WTC11 (cell line): ENCODE data around the gene CCDC57. TPM values are rescaled to one million over a fixed set of nuclear protein-coding genes. Genes with fewer than 3 reads are reported as not detected.
"Not testable (repeated sequence)": the region's sequence is repeated elsewhere in the genome, so short reads cannot be mapped to it uniquely, and the experiment has no call there.

Experiments
- ATAC-seq: fragments of 200-7000 bp; cut with Tn5 transposase; 2 replicates; pipeline ENCODE4 v1.10.0; 2021; ENCODE audit warnings: mild to moderate bottlenecking, moderate library complexity
- CTCF ChIA-PET: fragments of 300-600 bp; sonication (Branson Sonifier 250); formaldehyde crosslinking; loops from one replicate; lab custom pipeline; 2021; ENCODE audit warnings: antibody characterized with exemption; lab: Charles Lee
- POLR2A ChIA-PET: fragments of 350-600 bp; sonication (Branson Sonifier 250); formaldehyde crosslinking; loops from one replicate; lab custom pipeline; 2021; ENCODE audit warnings: antibody characterized with exemption; lab: Charles Lee
- DNase-seq: peaks from one replicate; pipeline ENCODE4 v3.0.0; 2021; ENCODE audit warnings: low spot score
- H3K27ac Mint-ChIP-seq: 2 replicates; pipeline ENCODE4 v1.8.0; 2021; ENCODE audit warnings: mixed read lengths
- H3K27me3 Mint-ChIP-seq: 2 replicates; pipeline ENCODE4 v1.8.0; 2021; ENCODE audit warnings: low read depth, mild to moderate bottlenecking, moderate library complexity, mixed read lengths
- H3K36me3 Mint-ChIP-seq: 2 replicates; pipeline ENCODE4 v1.8.0; 2021; ENCODE audit warnings: mixed read lengths
- H3K4me1 Mint-ChIP-seq: 2 replicates; pipeline ENCODE4 v1.8.0; 2022; ENCODE audit warnings: mixed read lengths
- H3K4me3 Mint-ChIP-seq: 2 replicates; pipeline ENCODE4 v1.8.0; 2021; ENCODE audit warnings: mild to moderate bottlenecking, moderate library complexity, mixed read lengths
- H3K9me3 Mint-ChIP-seq: 2 replicates; pipeline ENCODE4 v1.8.0; 2021; ENCODE audit warnings: mixed read lengths
- E2F1 ChIP-seq: sonication (generic); formaldehyde crosslinking; IDR thresholded peaks from 2 replicates; pipeline ENCODE4 v1.8.0; 2022; ENCODE audit warnings: mild to moderate bottlenecking, missing genetic modification reagents
- FOXJ3 ChIP-seq: sonication (generic); formaldehyde crosslinking; IDR thresholded peaks from 2 replicates; pipeline ENCODE4 v1.9.0; 2021; ENCODE audit warnings: missing genetic modification reagents, mild to moderate bottlenecking, borderline replicate concordance
- FOXK1 ChIP-seq: sonication (generic); formaldehyde crosslinking; IDR thresholded peaks from 2 replicates; pipeline ENCODE4 v1.8.0; 2022; ENCODE audit warnings: mild to moderate bottlenecking, moderate library complexity, missing genetic modification reagents
- FOXP4 ChIP-seq: sonication (generic); formaldehyde crosslinking; IDR thresholded peaks from 2 replicates; pipeline ENCODE4 v1.8.0; 2022; ENCODE audit warnings: mild to moderate bottlenecking, missing genetic modification reagents
- USF2 ChIP-seq: sonication (generic); formaldehyde crosslinking; IDR thresholded peaks from 2 replicates; pipeline ENCODE4 v1.8.1; 2023; ENCODE audit warnings: mild to moderate bottlenecking, missing genetic modification reagents, moderate library complexity
- ZBTB21 ChIP-seq: sonication (generic); formaldehyde crosslinking; IDR thresholded peaks from 2 replicates; pipeline ENCODE4 v1.8.1; 2023; ENCODE audit warnings: mild to moderate bottlenecking, missing genetic modification reagents, borderline replicate concordance
- ZNF138 ChIP-seq: sonication (generic); formaldehyde crosslinking; conservative IDR thresholded peaks from 2 replicates; pipeline ENCODE4 v1.8.1; 2022; ENCODE audit warnings: mild to moderate bottlenecking, moderate library complexity, missing genetic modification reagents
- ZNF232 ChIP-seq: sonication (generic); formaldehyde crosslinking; IDR thresholded peaks from 2 replicates; pipeline ENCODE4 v1.8.0; 2022; ENCODE audit warnings: mild to moderate bottlenecking, missing genetic modification reagents
- ZNF263 ChIP-seq: sonication (generic); formaldehyde crosslinking; IDR thresholded peaks from 2 replicates; pipeline ENCODE4 v1.8.1; 2022; ENCODE audit warnings: low read depth, mild to moderate bottlenecking, moderate library complexity, missing genetic modification reagents
- ZNF317 ChIP-seq: sonication (generic); formaldehyde crosslinking; IDR thresholded peaks from 2 replicates; pipeline ENCODE4 v1.8.1; 2023; ENCODE audit warnings: low read depth, mild to moderate bottlenecking, moderate library complexity, missing genetic modification reagents, borderline replicate concordance
- ZNF423 ChIP-seq: fragments of 250-450 bp; sonication (Bioruptor Pico); IDR thresholded peaks from 2 replicates; pipeline ENCODE4 v2.1.2; 2022; ENCODE audit warnings: mild to moderate bottlenecking, moderate library complexity
- total RNA-seq: library from RNA; stranded (reverse); gene quantifications from 3 replicates; pipeline ENCODE4 v1.2.3, GENCODE V29; 2021
- TF ChIP-seq, protein P1 (sequence below): sonication (generic); formaldehyde crosslinking; IDR thresholded peaks from 2 replicates; pipeline ENCODE4 v1.8.0; 2023; ENCODE audit warnings: mild to moderate bottlenecking, missing genetic modification reagents
- TF ChIP-seq, protein P2 (sequence below): sonication (generic); formaldehyde crosslinking; IDR thresholded peaks from 2 replicates; pipeline ENCODE4 v1.8.0; 2022; ENCODE audit warnings: missing genetic modification reagents
- TF ChIP-seq, protein P3 (sequence below): fragments of 250-450 bp; sonication (Bioruptor Pico); IDR thresholded peaks from 2 replicates; pipeline ENCODE4 v1.9.0; 2021; ENCODE audit warnings: mild to moderate bottlenecking, borderline replicate concordance

The CCDC57 gene
- total RNA-seq, 1 experiment from 2014 or later, result 20.0 TPM

DNA sequence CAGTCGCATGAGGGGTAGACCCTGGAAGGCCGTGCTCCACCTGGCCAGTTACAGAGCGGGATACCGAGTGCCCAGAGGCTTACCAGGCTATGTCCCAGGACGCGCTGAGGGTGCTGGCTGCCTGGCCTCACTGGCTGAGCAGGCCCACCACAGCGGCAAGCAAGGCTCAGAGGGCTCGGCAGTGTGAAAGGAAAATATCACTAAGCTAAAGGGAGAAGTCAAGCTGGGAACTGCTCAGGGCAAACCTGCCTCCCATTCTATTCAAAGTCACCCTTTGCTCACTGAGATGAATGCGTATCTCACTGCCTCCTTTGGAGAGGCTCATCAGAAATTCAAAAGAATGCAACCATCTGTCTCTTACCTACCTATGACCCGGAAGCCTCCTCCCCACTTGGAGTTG is 37.4 kb downstream of the CCDC57 start (continued):
- TF ChIP-seq, protein P1, sequence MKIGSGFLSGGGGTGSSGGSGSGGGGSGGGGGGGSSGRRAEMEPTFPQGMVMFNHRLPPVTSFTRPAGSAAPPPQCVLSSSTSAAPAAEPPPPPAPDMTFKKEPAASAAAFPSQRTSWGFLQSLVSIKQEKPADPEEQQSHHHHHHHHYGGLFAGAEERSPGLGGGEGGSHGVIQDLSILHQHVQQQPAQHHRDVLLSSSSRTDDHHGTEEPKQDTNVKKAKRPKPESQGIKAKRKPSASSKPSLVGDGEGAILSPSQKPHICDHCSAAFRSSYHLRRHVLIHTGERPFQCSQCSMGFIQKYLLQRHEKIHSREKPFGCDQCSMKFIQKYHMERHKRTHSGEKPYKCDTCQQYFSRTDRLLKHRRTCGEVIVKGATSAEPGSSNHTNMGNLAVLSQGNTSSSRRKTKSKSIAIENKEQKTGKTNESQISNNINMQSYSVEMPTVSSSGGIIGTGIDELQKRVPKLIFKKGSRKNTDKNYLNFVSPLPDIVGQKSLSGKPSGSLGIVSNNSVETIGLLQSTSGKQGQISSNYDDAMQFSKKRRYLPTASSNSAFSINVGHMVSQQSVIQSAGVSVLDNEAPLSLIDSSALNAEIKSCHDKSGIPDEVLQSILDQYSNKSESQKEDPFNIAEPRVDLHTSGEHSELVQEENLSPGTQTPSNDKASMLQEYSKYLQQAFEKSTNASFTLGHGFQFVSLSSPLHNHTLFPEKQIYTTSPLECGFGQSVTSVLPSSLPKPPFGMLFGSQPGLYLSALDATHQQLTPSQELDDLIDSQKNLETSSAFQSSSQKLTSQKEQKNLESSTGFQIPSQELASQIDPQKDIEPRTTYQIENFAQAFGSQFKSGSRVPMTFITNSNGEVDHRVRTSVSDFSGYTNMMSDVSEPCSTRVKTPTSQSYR (CRISPR knock-in tag), result no peak

DNA sequence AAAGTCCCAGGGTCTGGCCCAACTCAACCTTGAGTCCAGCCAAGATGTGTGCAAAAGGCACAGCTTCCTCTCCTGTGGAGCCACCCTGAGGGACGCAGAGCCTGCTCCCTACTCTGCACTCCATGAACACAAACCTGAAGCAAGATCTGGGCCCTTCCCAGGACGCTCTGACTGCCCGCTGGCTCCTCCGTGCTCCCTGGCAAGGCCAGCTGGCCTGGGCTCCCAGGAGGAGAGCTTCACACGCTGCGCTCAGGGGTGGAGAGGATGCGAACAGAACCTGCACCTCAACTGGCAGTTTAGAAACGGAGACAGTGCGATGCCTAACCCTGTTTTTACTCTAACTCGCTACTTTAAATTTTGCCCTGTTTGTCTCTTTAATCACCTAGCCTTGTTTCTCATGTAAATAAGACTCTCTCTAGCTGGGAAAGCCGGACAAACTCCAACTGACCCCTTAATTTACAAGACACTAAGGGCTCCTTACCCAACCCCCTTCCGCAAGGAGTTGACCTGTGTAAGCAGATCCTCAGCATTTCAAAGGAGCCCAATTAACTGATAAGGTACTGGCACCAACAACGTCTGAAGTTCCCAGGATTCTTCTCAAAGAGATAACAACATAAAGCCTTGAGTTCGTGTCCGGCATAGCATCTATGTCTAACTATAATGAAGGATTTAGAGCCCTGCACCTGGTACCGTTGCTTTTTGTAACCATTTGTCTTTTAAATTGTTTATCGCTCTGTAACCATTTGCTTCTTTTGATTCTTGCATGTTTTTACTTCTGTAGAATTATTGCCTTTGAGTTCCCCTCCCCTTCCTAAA is 38.4 kb downstream of the CCDC57 start:
- H3K9me3 Mint-ChIP-seq, POLR2A ChIA-PET, H3K27ac Mint-ChIP-seq: not testable (repeated sequence)
- ATAC-seq (peak; percentile 67), DNase-seq (peak; percentile 32)
- Mint-ChIP-seq H3K27me3 (peaks cover 100% of the 10 kb centered on the region), H3K4me1 (peaks cover 32% of the 10 kb centered on the region), H3K36me3 (peaks cover 43% of the 10 kb centered on the region), H3K4me3 (peak overlapping the region; percentile 51)
- CTCF ChIA-PET, result interaction anchor here (0.9 to 3.0 kb wide), 6 partner anchors 20 to 177 kb away, joined by 3 to 8 read pairs (median 4); partner anchors contain the start of gene DCXR
- TF ChIP-seq ZNF317 (CRISPR knock-in tag) (0 out of 2 replicates have a peak, but pooled peaks have one; percentile 11), FOXK1 (CRISPR knock-in tag) (peak; percentile 73), ZNF263 (CRISPR knock-in tag) (peak; percentile 70), ZNF423 (CRISPR knock-in tag) (peak; percentile 47; the same call in 1 of the 2 replicates), ZBTB21 (CRISPR knock-in tag) (peak; percentile 26; the same call in 1 of the 2 replicates)
- TF ChIP-seq, protein P2, sequence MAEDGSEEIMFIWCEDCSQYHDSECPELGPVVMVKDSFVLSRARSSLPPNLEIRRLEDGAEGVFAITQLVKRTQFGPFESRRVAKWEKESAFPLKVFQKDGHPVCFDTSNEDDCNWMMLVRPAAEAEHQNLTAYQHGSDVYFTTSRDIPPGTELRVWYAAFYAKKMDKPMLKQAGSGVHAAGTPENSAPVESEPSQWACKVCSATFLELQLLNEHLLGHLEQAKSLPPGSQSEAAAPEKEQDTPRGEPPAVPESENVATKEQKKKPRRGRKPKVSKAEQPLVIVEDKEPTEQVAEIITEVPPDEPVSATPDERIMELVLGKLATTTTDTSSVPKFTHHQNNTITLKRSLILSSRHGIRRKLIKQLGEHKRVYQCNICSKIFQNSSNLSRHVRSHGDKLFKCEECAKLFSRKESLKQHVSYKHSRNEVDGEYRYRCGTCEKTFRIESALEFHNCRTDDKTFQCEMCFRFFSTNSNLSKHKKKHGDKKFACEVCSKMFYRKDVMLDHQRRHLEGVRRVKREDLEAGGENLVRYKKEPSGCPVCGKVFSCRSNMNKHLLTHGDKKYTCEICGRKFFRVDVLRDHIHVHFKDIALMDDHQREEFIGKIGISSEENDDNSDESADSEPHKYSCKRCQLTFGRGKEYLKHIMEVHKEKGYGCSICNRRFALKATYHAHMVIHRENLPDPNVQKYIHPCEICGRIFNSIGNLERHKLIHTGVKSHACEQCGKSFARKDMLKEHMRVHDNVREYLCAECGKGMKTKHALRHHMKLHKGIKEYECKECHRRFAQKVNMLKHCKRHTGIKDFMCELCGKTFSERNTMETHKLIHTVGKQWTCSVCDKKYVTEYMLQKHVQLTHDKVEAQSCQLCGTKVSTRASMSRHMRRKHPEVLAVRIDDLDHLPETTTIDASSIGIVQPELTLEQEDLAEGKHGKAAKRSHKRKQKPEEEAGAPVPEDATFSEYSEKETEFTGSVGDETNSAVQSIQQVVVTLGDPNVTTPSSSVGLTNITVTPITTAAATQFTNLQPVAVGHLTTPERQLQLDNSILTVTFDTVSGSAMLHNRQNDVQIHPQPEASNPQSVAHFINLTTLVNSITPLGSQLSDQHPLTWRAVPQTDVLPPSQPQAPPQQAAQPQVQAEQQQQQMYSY (CRISPR knock-in tag), result peak; percentile 20; the same call in 1 of the 2 replicates

GRCh38 chr17:82173351-82174041 is 39.1 kb downstream of the CCDC57 start:
- ChIA-PET CTCF (interaction anchor here (0.6 to 3.0 kb wide), 7 partner anchors 19 to 178 kb away, joined by 3 to 8 read pairs (median 4); partner anchors contain the start of gene DCXR), POLR2A (no interaction called here)
- Mint-ChIP-seq H3K27me3 (peaks cover 98% of the 10 kb centered on the region), H3K4me3 (peak overlapping the region; percentile 51), H3K36me3 (peaks cover 42% of the 10 kb centered on the region), H3K4me1 (peaks cover 32% of the 10 kb centered on the region), H3K27ac (no peak overlapping the region), H3K9me3 (no peaks in the 10 kb centered on the region)
- DNase-seq, result peak; percentile 38
- peak; percentile 74 for ATAC-seq
- no peak for TF ChIP-seq ZNF232 (CRISPR knock-in tag)
- TF ChIP-seq USF2 (CRISPR knock-in tag), result no peak
- no peak for TF ChIP-seq E2F1 (CRISPR knock-in tag)
- TF ChIP-seq FOXP4 (CRISPR knock-in tag), result no peak
- TF ChIP-seq, protein P3, sequence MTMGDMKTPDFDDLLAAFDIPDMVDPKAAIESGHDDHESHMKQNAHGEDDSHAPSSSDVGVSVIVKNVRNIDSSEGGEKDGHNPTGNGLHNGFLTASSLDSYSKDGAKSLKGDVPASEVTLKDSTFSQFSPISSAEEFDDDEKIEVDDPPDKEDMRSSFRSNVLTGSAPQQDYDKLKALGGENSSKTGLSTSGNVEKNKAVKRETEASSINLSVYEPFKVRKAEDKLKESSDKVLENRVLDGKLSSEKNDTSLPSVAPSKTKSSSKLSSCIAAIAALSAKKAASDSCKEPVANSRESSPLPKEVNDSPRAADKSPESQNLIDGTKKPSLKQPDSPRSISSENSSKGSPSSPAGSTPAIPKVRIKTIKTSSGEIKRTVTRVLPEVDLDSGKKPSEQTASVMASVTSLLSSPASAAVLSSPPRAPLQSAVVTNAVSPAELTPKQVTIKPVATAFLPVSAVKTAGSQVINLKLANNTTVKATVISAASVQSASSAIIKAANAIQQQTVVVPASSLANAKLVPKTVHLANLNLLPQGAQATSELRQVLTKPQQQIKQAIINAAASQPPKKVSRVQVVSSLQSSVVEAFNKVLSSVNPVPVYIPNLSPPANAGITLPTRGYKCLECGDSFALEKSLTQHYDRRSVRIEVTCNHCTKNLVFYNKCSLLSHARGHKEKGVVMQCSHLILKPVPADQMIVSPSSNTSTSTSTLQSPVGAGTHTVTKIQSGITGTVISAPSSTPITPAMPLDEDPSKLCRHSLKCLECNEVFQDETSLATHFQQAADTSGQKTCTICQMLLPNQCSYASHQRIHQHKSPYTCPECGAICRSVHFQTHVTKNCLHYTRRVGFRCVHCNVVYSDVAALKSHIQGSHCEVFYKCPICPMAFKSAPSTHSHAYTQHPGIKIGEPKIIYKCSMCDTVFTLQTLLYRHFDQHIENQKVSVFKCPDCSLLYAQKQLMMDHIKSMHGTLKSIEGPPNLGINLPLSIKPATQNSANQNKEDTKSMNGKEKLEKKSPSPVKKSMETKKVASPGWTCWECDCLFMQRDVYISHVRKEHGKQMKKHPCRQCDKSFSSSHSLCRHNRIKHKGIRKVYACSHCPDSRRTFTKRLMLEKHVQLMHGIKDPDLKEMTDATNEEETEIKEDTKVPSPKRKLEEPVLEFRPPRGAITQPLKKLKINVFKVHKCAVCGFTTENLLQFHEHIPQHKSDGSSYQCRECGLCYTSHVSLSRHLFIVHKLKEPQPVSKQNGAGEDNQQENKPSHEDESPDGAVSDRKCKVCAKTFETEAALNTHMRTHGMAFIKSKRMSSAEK (CRISPR knock-in tag), result no peak
- no peak for TF ChIP-seq FOXJ3
- no peak for TF ChIP-seq ZNF138 (CRISPR knock-in tag)
